RWPE1 (cell line): ENCODE measurements around the gene BAG1.

Source experiments
- CTCF ChIA-PET: fragments of 350-600 bp; sonication (Branson Sonifier 250); formaldehyde crosslinking; extraction: SDS; loops from one replicate; lab custom pipeline; 2021; lab: Yijun Ruan, JAX
- POLR2A ChIA-PET: fragments of 400-600 bp; formaldehyde crosslinking; extraction: SDS; loops from one replicate; lab custom pipeline; 2020; ENCODE audit warnings: antibody characterized with exemption; ENCODE audit not compliant: low non-redundant PET; lab: Yijun Ruan, JAX
- DNase-seq: peaks from one replicate; pipeline ENCODE4 v3.0.0; 2012; ENCODE audit warnings: low spot score
- H3K27ac ChIP-seq: fragments of 450-650 bp; 2 replicates; pipeline ENCODE4 v1.5.1; 2017
- CTCF ChIP-seq: fragments of 450-650 bp; conservative IDR thresholded peaks from 2 replicates; pipeline ENCODE4 v1.5.1; 2017; ENCODE audit warnings: low read depth, mild to moderate bottlenecking

The BAG1 gene

GRCh38 chr9:33291901-33292300 is 27.4 kb upstream of the BAG1 start:
- POLR2A ChIA-PET, result no interaction called here
- peak overlapping the region; percentile 98 for H3K27ac ChIP-seq
- no peak for TF ChIP-seq CTCF
- DNase-seq, result no peak
- CTCF ChIA-PET, result no interaction called here

- H3K27ac ChIP-seq, result peak overlapping the region; percentile 98
- ChIA-PET CTCF (no interaction called here), POLR2A (interaction anchor here (0.7 kb wide), 1 partner anchor 12 kb away, joined by 4 read pairs; no protein-coding TSS in a partner anchor)
These were observed 26.5 kb upstream of the BAG1 start for GRCh38 chr9:33291031-33291397.

GRCh38 chr9:33290247-33291030 is 25.9 kb upstream of the BAG1 start, which contains the start of gene NFX1:
TSS of gene NFX1 (plus strand) at chr9:33290516. CDS start at chr9:33290573, 57 bp downstream.
- ChIA-PET POLR2A (interaction anchor here (0.7 to 0.9 kb wide), 3 partner anchors 12 to 57 kb away, joined by 3 to 4 read pairs (median 3); no protein-coding TSS in a partner anchor), CTCF (interaction anchor here (1.2 kb wide), 1 partner anchor 62 kb away, joined by 3 read pairs; no protein-coding TSS in a partner anchor)
- no peak for TF ChIP-seq CTCF
- H3K27ac ChIP-seq, result peak within 1 kb of the TSS; percentile 98
- DNase-seq, result peak; percentile 98

More at GRCh38 chr9:33291031-33291397, 26.5 kb upstream of the BAG1 start:
- TF ChIP-seq CTCF, result no peak
- no peak for DNase-seq

GRCh38 chr9:33289936-33290246 is 25.4 kb upstream of the BAG1 start:
- peak overlapping the region; percentile 98 for H3K27ac ChIP-seq
- DNase-seq, result no peak
- CTCF ChIA-PET, result interaction anchor here (0.5 to 1.2 kb wide), 2 partner anchors 61 to 227 kb away, joined by 3 read pairs; no protein-coding TSS in a partner anchor
- POLR2A ChIA-PET, result interaction anchor here (0.7 to 0.9 kb wide), 2 partner anchors 28 to 56 kb away, joined by 3 read pairs; no protein-coding TSS in a partner anchor
- TF ChIP-seq CTCF, result no peak

GRCh38 chr9:33289496-33289895 is 25.0 kb upstream of the BAG1 start:
- ChIA-PET CTCF (interaction anchor here (0.5 to 1.2 kb wide), 2 partner anchors 61 to 227 kb away, joined by 3 read pairs; no protein-coding TSS in a partner anchor), POLR2A (interaction anchor here (0.9 kb wide), 1 partner anchor 56 kb away, joined by 3 read pairs; no protein-coding TSS in a partner anchor)
- no peak for DNase-seq
- TF ChIP-seq CTCF, result no peak
- H3K27ac ChIP-seq, result peak overlapping the region; percentile 98

GRCh38 chr9:33288828-33289483 is 24.4 kb upstream of the BAG1 start:
- ChIA-PET POLR2A (no interaction called here), CTCF (no interaction called here)
- TF ChIP-seq CTCF, result no peak
- peak overlapping the region; percentile 98 for H3K27ac ChIP-seq
- DNase-seq, result no peak
